ENCODE results near the gene TBL1X.

DNA sequence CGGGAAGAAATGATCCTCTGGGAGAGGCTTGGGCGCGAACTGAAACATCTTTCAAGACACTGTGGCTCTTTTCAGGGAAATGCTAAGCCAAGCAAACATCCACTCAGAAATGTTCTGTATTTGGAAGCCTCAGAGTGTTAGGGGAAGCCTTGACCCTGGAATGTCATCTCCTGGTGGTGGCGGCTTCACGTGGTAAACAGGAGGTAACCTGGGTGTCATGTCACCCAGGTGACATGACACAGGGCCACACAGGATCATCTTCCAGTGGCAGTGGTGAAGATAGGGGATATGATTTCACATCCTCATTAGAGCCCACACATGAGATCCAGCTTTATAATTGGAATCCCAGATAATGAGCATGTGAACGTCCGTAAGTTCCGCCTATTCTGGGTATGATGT, 140.0 kb downstream of the TBL1X start:
- TF ChIP-seq, protein P1, sequence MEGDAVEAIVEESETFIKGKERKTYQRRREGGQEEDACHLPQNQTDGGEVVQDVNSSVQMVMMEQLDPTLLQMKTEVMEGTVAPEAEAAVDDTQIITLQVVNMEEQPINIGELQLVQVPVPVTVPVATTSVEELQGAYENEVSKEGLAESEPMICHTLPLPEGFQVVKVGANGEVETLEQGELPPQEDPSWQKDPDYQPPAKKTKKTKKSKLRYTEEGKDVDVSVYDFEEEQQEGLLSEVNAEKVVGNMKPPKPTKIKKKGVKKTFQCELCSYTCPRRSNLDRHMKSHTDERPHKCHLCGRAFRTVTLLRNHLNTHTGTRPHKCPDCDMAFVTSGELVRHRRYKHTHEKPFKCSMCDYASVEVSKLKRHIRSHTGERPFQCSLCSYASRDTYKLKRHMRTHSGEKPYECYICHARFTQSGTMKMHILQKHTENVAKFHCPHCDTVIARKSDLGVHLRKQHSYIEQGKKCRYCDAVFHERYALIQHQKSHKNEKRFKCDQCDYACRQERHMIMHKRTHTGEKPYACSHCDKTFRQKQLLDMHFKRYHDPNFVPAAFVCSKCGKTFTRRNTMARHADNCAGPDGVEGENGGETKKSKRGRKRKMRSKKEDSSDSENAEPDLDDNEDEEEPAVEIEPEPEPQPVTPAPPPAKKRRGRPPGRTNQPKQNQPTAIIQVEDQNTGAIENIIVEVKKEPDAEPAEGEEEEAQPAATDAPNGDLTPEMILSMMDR (conservative IDR thresholded peaks at IDR 0.05) = no peak
- TF ChIP-seq EZH2 (IDR thresholded peaks at IDR 0.05; ENCODE audit: low read depth) = no peak

Measured in PC-9 (cell line).